K562 (cell line): Measurements from ENCODE around the gene ZNF521. TPM values are rescaled to one million over a fixed set of nuclear protein-coding genes. Genes with fewer than 3 reads are reported as not detected.

Experiments
- ATAC-seq: fragments of 200-7000 bp; cut with Tn5 transposase; 3 replicates; pipeline ENCODE4 v1.9.1; 2020; ENCODE audit warnings: moderate library complexity
- BruUV-seq: library from RNA; stranded (reverse); fragments of 400-500 nt; replicated peaks from 2 replicates; lab custom pipeline; 2021; lab: Mats Ljungman, UMichigan
- CTCF ChIA-PET: fragments of 300-600 bp; formaldehyde crosslinking; extraction: SDS; loops from one replicate; lab custom pipeline; 2021; ENCODE audit warnings: low intra/inter-chr PET ratio; lab: Yijun Ruan, JAX
- POLR2A ChIA-PET: fragments of 300-600, 350-650 bp; sonication (Branson Sonifier 250); formaldehyde crosslinking; extraction: SDS; loops from one replicate; lab custom pipeline; 2021; ENCODE audit warnings: antibody characterized with exemption, inconsistent platforms; lab: Yijun Ruan, JAX
- DNase-seq, 4 experiments: peaks; one replicate each; pipeline versions ENCODE4 v3.0.0 to v3.0.0-alpha.2; 2011 to 2018; ENCODE audit warnings: low spot score in 3 of 4, mixed read lengths in 3 of 4; ENCODE audit errors: extremely low read depth in 1 of 4
- FAIRE-seq: peaks from 2 replicates; lab custom pipeline; 2011; peaks lifted over from hg19 to GRCh38; lab: Jason Lieb, UNC
- H2AFZ ChIP-seq: 2 replicates; pipeline ENCODE4 v1.6.0; 2011; ENCODE audit warnings: low read depth, low read length, control low read depth, inconsistent platforms
- H3K27ac ChIP-seq: fragments of 200-600 bp; 3 replicates; pipeline ENCODE4 v1.8.0; 2011; ENCODE audit warnings: low read depth, mild to moderate bottlenecking, control low read depth, inconsistent platforms, low read length, moderate library complexity, mixed read lengths; ENCODE audit errors: extremely low read depth
- H3K27me3 ChIP-seq, 2 experiments: fragments of 300-600 bp in 1 of 2; 2 replicates in 1 of 2; 3 replicates in 1 of 2; pipeline versions ENCODE4 v1.6.0 to v1.8.0; 2011; ENCODE audit warnings: inconsistent platforms in 2 of 2, low read length in 2 of 2, mild to moderate bottlenecking in 1 of 2, mixed read lengths in 1 of 2, moderate library complexity in 1 of 2; ENCODE audit not compliant: control insufficient read depth in 2 of 2, insufficient read depth in 2 of 2
- H3K36me3 ChIP-seq: fragments of 300-600 bp; 3 replicates; pipeline ENCODE4 v1.8.0; 2011; ENCODE audit warnings: mild to moderate bottlenecking, low read length, inconsistent platforms; ENCODE audit not compliant: control insufficient read depth, insufficient read depth
- H3K4me1 ChIP-seq, 2 experiments: fragments of 200-600 bp in 1 of 2; replicated peaks in 1 of 2; 2 replicates in 1 of 2; 3 replicates in 1 of 2; pipeline versions ENCODE4 v1.5.1 to v1.8.0; 2011; ENCODE audit warnings: inconsistent platforms in 2 of 2, low read length in 2 of 2, mild to moderate bottlenecking in 1 of 2, mixed read lengths in 1 of 2, moderate library complexity in 1 of 2; ENCODE audit not compliant: control insufficient read depth in 2 of 2, insufficient read depth in 2 of 2
- H3K4me2 ChIP-seq: 2 replicates; pipeline ENCODE4 v1.6.1; 2011; ENCODE audit warnings: low read length, control low read depth, inconsistent platforms, mixed read lengths; ENCODE audit not compliant: insufficient read depth
- H3K4me3 ChIP-seq: fragments of 200-600 bp; sonication (generic), shearing (Covaris generic); 2 replicates; pipeline ENCODE4 v1.5.1; 2016; ENCODE audit warnings: control low read depth, inconsistent platforms
- H3K79me2 ChIP-seq: fragments of 200-600 bp; 3 replicates; pipeline ENCODE4 v1.8.0; 2011; ENCODE audit warnings: low read length, inconsistent platforms; ENCODE audit not compliant: control insufficient read depth, insufficient read depth
- H3K9ac ChIP-seq, 2 experiments: 2 replicates each; pipeline versions ENCODE4 v1.6.0 to v1.6.1; 2011; ENCODE audit warnings: low read depth in 2 of 2, low read length in 2 of 2, control low read depth in 1 of 2, inconsistent platforms in 1 of 2, mild to moderate bottlenecking in 1 of 2, mixed read lengths in 1 of 2; ENCODE audit not compliant: insufficient read depth in 1 of 2
- H3K9me1 ChIP-seq: one replicate; pipeline ENCODE4 v1.6.0; 2011; ENCODE audit warnings: inconsistent platforms, mild to moderate bottlenecking, low read length, moderate library complexity; ENCODE audit not compliant: control insufficient read depth, insufficient read depth
- H3K9me3 ChIP-seq: replicated peaks from 2 replicates; pipeline ENCODE4 v1.5.1; 2011; ENCODE audit warnings: low read depth, low read length, inconsistent platforms; ENCODE audit not compliant: control insufficient read depth, insufficient read depth
- H4K20me1 ChIP-seq: replicated peaks from 2 replicates; pipeline ENCODE4 v1.6.1; 2011; ENCODE audit warnings: low read length, inconsistent platforms, mixed read lengths; ENCODE audit not compliant: control insufficient read depth, insufficient read depth
- C11orf30 ChIP-seq: fragments of 450-650 bp; IDR thresholded peaks from 2 replicates; pipeline ENCODE4 v1.6.1; 2016; ENCODE audit warnings: low read depth, mild to moderate bottlenecking
- CBFB ChIP-seq: sonication (generic); formaldehyde crosslinking; IDR thresholded peaks from 2 replicates; pipeline ENCODE4 v1.4.0; 2020; ENCODE audit warnings: mild to moderate bottlenecking, missing genetic modification reagents
- ETV6 ChIP-seq, 3 experiments: fragments of 150-350 bp in 1 of 3; sonication (generic) in 1 of 3; formaldehyde crosslinking in 1 of 3; IDR thresholded peaks; 2 replicates each; pipeline versions ENCODE4 v1.6.1 to v1.8.0; 2014 to 2022; ENCODE audit warnings: borderline replicate concordance in 2 of 3, low read depth in 2 of 3, antibody characterized with exemption in 1 of 3, low read length in 1 of 3, mild to moderate bottlenecking in 1 of 3, missing genetic modification reagents in 1 of 3
- HDAC6 ChIP-seq: IDR thresholded peaks from 2 replicates; pipeline ENCODE4 v1.6.1; 2012; ENCODE audit warnings: low read depth, mild to moderate bottlenecking, control low read depth, inconsistent platforms, low read length, moderate library complexity
- NR3C1 ChIP-seq: sonication (generic); formaldehyde crosslinking; IDR thresholded peaks from 2 replicates; pipeline ENCODE4 v1.8.1; 2022; ENCODE audit warnings: missing genetic modification reagents
- NR4A1 ChIP-seq, 2 experiments: fragments of 250-450 bp in 1 of 2; fragments of 450-650 bp in 1 of 2; sonication (Bioruptor Pico) in 1 of 2; IDR thresholded peaks; 2 replicates each; pipeline versions ENCODE4 v1.4.0 to v1.6.1; 2016 to 2020; ENCODE audit warnings: mild to moderate bottlenecking in 2 of 2, missing compliant biosample characterization in 1 of 2, missing genetic modification characterization in 1 of 2, moderate library complexity in 1 of 2
- ZNF561 ChIP-seq: fragments of 450-650 bp; formaldehyde crosslinking; conservative IDR thresholded peaks from 2 replicates; pipeline ENCODE4 v1.4.0; 2020; ENCODE audit warnings: mild to moderate bottlenecking, moderate library complexity
- WGBS: fragments of 100-300 bp; shearing (Covaris generic); methylation state at CpG from one replicate; pipeline ENCODE4 v1.1.6; 2016; ENCODE audit warnings: low coverage, mixed read lengths; ENCODE audit not compliant: insufficient coverage; ENCODE audit errors: missing lambda C conversion rate; 5-methylcytosine and 5-hydroxymethylcytosine counted together
- in situ Hi-C: fragments of 300-500 bp; cut with MboI; formaldehyde crosslinking; loops from 4 replicates; pipeline ENCODE4 v1.15.0; 2018; ENCODE audit warnings: inconsistent platforms, mixed read lengths
- intact Hi-C: fragments of 100-400 bp; cut with micrococcal nuclease; formaldehyde crosslinking; loops from 2 replicates; pipeline ENCODE4 v1.14.2; 2022
- polyA plus RNA-seq, 8 experiments: library from polyadenylated mRNA; depleted of rRNA in 4 of 8; stranded (reverse) in 5 of 8; unstranded in 3 of 8; fragments of >200 nt; fragmentation: Nextera tagmentation in 2 of 8; fragmentation: Illumina TruSeq in 1 of 8; extraction: Ambion mirVana in 2 of 8; extraction: Trizol in 1 of 8; gene quantifications; 2 replicates each; pipeline versions ENCODE4 v1.2.1 to v1.2.3, GENCODE V29; 2011 to 2014; ENCODE audit warnings: inconsistent platforms in 1 of 8, missing spikeins in 1 of 8
- total RNA-seq, 7 experiments: library from RNA; depleted of rRNA in 6 of 7; stranded (reverse); fragments of >200 nt in 6 of 7; fragmentation: Illumina TruSeq in 2 of 7; extraction: Trizol in 2 of 7; gene quantifications; 2 replicates each; pipeline versions ENCODE4 v1.2.1 to v1.2.3, GENCODE V29; 2011 to 2021; ENCODE audit warnings: low replicate concordance in 1 of 7
- TF ChIP-seq, protein P1 (sequence below): fragments of 450-650 bp; formaldehyde crosslinking; IDR thresholded peaks from 2 replicates; pipeline ENCODE4 v1.4.0; 2022; ENCODE audit warnings: missing genetic modification characterization
- TF ChIP-seq, protein P2 (sequence below): fragments of 250-450 bp; sonication (Bioruptor Pico); IDR thresholded peaks from 2 replicates; pipeline ENCODE4 v1.8.0; 2021; ENCODE audit warnings: mild to moderate bottlenecking, moderate library complexity
- TF ChIP-seq, protein P3 (sequence below): IDR thresholded peaks from 2 replicates; pipeline ENCODE4 v1.6.1; 2014; ENCODE audit warnings: antibody characterized with exemption

Gene ZNF521
- total and polyA plus RNA-seq, 9 of the 15 experiments (the other 6 are each of a cell fraction or from before 2014, with no cell fraction given): 1.2 to 5.8 (median 1.6) TPM

DNA sequence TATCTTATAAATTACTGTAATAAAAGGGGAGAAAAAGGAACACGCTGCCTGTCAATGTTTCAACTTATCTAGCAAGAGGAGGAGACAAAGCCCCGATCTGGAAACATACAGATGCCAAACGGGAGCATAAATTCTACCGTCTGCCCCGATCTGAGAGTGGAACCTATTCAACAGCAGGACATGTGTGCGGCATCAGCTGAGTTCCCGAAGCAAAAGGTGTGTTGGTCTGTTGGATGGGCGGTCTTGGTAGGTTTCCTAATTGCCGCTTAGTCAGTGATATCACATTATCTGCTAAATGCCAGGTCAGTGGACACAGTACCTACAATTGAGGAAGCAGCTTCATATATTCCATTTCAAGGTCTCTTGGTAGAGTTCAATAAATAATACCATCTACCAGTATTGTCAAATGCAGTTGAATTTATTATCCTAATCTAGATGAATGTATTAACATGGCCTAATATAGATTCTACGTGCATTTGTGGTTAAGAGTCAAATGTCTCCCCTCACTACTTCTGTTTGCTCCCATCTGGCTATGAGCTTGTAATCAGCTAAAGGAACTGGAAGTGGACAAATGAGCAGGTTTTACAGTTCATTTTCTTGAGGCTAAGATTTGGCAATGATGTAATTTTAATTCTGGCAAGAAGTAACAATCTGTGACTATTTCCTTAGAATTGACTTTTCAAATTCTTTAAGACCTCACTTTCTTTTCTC, 219.0 kb downstream of the ZNF521 start:
- H3K36me3 ChIP-seq: no peaks in the 10 kb centered on the region
- H3K4me2 ChIP-seq: no peak overlapping the region
- intact Hi-C loops: no loop called here
- no peak for FAIRE-seq
- H3K4me1 ChIP-seq: no peaks in the 10 kb centered on the region
- TF ChIP-seq, protein P1, sequence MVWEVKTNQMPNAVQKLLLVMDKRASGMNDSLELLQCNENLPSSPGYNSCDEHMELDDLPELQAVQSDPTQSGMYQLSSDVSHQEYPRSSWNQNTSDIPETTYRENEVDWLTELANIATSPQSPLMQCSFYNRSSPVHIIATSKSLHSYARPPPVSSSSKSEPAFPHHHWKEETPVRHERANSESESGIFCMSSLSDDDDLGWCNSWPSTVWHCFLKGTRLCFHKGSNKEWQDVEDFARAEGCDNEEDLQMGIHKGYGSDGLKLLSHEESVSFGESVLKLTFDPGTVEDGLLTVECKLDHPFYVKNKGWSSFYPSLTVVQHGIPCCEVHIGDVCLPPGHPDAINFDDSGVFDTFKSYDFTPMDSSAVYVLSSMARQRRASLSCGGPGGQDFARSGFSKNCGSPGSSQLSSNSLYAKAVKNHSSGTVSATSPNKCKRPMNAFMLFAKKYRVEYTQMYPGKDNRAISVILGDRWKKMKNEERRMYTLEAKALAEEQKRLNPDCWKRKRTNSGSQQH: no peak
- TF ChIP-seq C11orf30 (no peak), HDAC6 (0 out of 2 replicates have a peak, but pooled peaks have one; percentile 58)
- ChIA-PET CTCF (no interaction called here), POLR2A (interaction anchor here (0.6 to 1.1 kb wide), 3 partner anchors 14 to 127 kb away, joined by 3 to 4 read pairs (median 3); no protein-coding TSS in a partner anchor)
- no peak for ATAC-seq
- H3K9me3 ChIP-seq: no peaks in the 10 kb centered on the region
- H2AFZ ChIP-seq: no peak overlapping the region
- H3K9me1 ChIP-seq: no peaks in the 10 kb centered on the region
- H3K4me3 ChIP-seq: no peak overlapping the region
- 4% methylated on average over 10 of the region's 10 CpGs for WGBS
- no peak for DNase-seq
- H4K20me1 ChIP-seq: no peaks in the 10 kb centered on the region
- BruUV-seq: no TSS peak
- no peak overlapping the region for H3K9ac ChIP-seq
- H3K27ac ChIP-seq: no peak overlapping the region
- H3K79me2 ChIP-seq: no peaks in the 10 kb centered on the region
- in situ Hi-C loops: no loop called here
- no peaks in the 10 kb centered on the region for H3K27me3 ChIP-seq

DNA sequence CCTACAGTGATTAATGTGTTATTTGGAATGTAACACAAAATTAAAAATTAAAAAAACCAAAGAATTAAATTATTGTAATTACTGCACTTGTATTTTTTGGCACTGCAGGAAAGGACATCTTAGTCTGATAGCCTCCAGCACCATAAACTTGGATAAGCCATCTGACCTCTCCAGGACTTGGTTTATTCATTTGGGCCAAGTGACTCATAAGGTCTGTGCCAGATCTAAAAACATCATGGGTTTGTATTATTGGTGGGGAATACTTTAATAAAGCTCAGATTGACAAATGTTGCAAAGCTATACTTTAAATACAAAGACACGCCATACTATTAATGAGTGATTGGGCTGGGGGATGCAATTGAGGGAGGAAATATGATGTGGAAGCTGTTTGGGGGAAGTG, 225.2 kb downstream of the ZNF521 start:
- CTCF ChIA-PET: no interaction called here
- FAIRE-seq (no peak), ATAC-seq (no peak), DNase-seq (no peak)
- POLR2A ChIA-PET: no interaction called here
- Histone ChIP-seq H4K20me1 (no peaks in the 10 kb centered on the region), H3K4me1 (no peaks in the 10 kb centered on the region), H3K27ac (no peak overlapping the region), H2AFZ (no peak overlapping the region), H3K9me3 (no peaks in the 10 kb centered on the region), H3K4me3 (no peak overlapping the region), H3K36me3 (no peaks in the 10 kb centered on the region), H3K4me2 (no peak overlapping the region), H3K9ac (no peak overlapping the region), H3K79me2 (no peaks in the 10 kb centered on the region), H3K27me3 (no peaks in the 10 kb centered on the region), H3K9me1 (no peaks in the 10 kb centered on the region)
- BruUV-seq: no TSS peak
- in situ Hi-C loops (no loop called here), intact Hi-C loops (no loop called here)
- 0% methylated on average over 1 of the region's 1 CpG for WGBS
- TF ChIP-seq, protein P2, sequence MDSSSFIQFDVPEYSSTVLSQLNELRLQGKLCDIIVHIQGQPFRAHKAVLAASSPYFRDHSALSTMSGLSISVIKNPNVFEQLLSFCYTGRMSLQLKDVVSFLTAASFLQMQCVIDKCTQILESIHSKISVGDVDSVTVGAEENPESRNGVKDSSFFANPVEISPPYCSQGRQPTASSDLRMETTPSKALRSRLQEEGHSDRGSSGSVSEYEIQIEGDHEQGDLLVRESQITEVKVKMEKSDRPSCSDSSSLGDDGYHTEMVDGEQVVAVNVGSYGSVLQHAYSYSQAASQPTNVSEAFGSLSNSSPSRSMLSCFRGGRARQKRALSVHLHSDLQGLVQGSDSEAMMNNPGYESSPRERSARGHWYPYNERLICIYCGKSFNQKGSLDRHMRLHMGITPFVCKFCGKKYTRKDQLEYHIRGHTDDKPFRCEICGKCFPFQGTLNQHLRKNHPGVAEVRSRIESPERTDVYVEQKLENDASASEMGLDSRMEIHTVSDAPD (CRISPR knock-in tag): no peak
- TF ChIP-seq ZNF561 (CRISPR knock-in tag) (no peak), CBFB (no peak), NR3C1 (CRISPR knock-in tag) (no peak), NR4A1 (CRISPR knock-in tag; IDR thresholded peaks at IDR 0.05) (no peak), NR4A1 (tag; IDR thresholded peaks at IDR 0.05) (no peak), ETV6 (IDR thresholded peaks at IDR 0.05; ENCODE audit: borderline replicate concordance in 1 of 2, low read depth in 2 of 2, low read length in 1 of 2) (no peak), ETV6 (CRISPR knock-in tag; IDR thresholded peaks at IDR 0.05; ENCODE audit: borderline replicate concordance) (no peak)
- TF ChIP-seq, protein P3, sequence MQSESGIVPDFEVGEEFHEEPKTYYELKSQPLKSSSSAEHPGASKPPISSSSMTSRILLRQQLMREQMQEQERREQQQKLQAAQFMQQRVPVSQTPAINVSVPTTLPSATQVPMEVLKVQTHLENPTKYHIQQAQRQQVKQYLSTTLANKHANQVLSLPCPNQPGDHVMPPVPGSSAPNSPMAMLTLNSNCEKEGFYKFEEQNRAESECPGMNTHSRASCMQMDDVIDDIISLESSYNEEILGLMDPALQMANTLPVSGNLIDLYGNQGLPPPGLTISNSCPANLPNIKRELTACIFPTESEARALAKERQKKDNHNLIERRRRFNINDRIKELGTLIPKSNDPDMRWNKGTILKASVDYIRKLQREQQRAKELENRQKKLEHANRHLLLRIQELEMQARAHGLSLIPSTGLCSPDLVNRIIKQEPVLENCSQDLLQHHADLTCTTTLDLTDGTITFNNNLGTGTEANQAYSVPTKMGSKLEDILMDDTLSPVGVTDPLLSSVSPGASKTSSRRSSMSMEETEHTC: no peak
